Ureter (tissue), 1 donor: Measurements from ENCODE around the gene DEGS1. TPM values are rescaled to one million over a fixed set of nuclear protein-coding genes. Genes with fewer than 3 reads are reported as not detected.

ENCODE experiments used
- DNase-seq: peaks from one replicate; pipeline ENCODE4 v3.0.0-alpha.2; 2020; ENCODE audit warnings: low spot score
- total RNA-seq: library from RNA; stranded (reverse); gene quantifications from one replicate; pipeline ENCODE4 v1.2.4, GENCODE V29; 2023
- donor health status: DM: yes; HTN: yes; CAD: no.

The DEGS1 gene
- 30.9 TPM for total RNA-seq

- peak; percentile 72 for DNase-seq
Observed at GRCh38 chr1:224182866-224183590, at the start of gene DEGS1. Gene DEGS1, plus strand, starts transcription at chr1:224183240. Its CDS starts 97 bp downstream, at chr1:224183337.

GRCh38 chr1:224133741-224134299, 49.2 kb upstream of the DEGS1 start:
- no peak for DNase-seq

- no peak for DNase-seq
Observed at GRCh38 chr1:224137518-224137917, 45.5 kb upstream of the DEGS1 start.

- DNase-seq: no peak
Observed at GRCh38 chr1:224138198-224138597, 44.8 kb upstream of the DEGS1 start.

GRCh38 chr1:224141693-224142092, 41.3 kb upstream of the DEGS1 start:
- no peak for DNase-seq

GRCh38 chr1:224149709-224150108, 33.3 kb upstream of the DEGS1 start:
- no peak for DNase-seq

GRCh38 chr1:224151117-224151516, 31.9 kb upstream of the DEGS1 start:
- DNase-seq: no peak

GRCh38 chr1:224157316-224157715, 25.7 kb upstream of the DEGS1 start:
- DNase-seq: no peak

GRCh38 chr1:224159541-224159940, 23.5 kb upstream of the DEGS1 start:
- DNase-seq: no peak

- no peak for DNase-seq
Observed at GRCh38 chr1:224160171-224160682, 22.8 kb upstream of the DEGS1 start.

GRCh38 chr1:224162768-224163167, 20.3 kb upstream of the DEGS1 start:
- DNase-seq: no peak

- no peak for DNase-seq
Observed at GRCh38 chr1:224163311-224163710, 19.7 kb upstream of the DEGS1 start.

- DNase-seq: no peak
Observed at GRCh38 chr1:224168859-224169380, 14.1 kb upstream of the DEGS1 start.

GRCh38 chr1:224169718-224170270, 13.2 kb upstream of the DEGS1 start:
- no peak for DNase-seq

- DNase-seq: no peak
Observed at GRCh38 chr1:224170343-224170742, 12.7 kb upstream of the DEGS1 start.

GRCh38 chr1:224170748-224171478, 12.1 kb upstream of the DEGS1 start:
- no peak for DNase-seq

- no peak for DNase-seq
Observed at GRCh38 chr1:224172229-224172628, 10.8 kb upstream of the DEGS1 start.

- DNase-seq: no peak
Observed at GRCh38 chr1:224173523-224173922, 9.5 kb upstream of the DEGS1 start.

- no peak for DNase-seq
Observed at GRCh38 chr1:224175617-224176016, 7.4 kb upstream of the DEGS1 start.

GRCh38 chr1:224177356-224177999, 5.6 kb upstream of the DEGS1 start:
- no peak for DNase-seq

GRCh38 chr1:224178894-224179293, 4.1 kb upstream of the DEGS1 start:
- no peak for DNase-seq
